ENCODE results near the gene MADCAM1. TPM values are rescaled to one million over a fixed set of nuclear protein-coding genes. Genes with fewer than 3 reads are reported as not detected.

Gene MADCAM1
- total and polyA plus RNA-seq, 10 donors: 3.0 to 33.6 (median 5.6) TPM

- intact Hi-C loops (cut with DNase I; ENCODE audit: low total_unique reads): no loop called here
- peaks cover 0 to 67% (median 50%) of the 10 kb centered on the region in 6 donors for H3K36me3 ChIP-seq
- peak in 1 of 3 donors; percentile 23 for TF ChIP-seq POLR2AphosphoS5 (IDR thresholded peaks at IDR 0.05)
- TF ChIP-seq, protein P1, sequence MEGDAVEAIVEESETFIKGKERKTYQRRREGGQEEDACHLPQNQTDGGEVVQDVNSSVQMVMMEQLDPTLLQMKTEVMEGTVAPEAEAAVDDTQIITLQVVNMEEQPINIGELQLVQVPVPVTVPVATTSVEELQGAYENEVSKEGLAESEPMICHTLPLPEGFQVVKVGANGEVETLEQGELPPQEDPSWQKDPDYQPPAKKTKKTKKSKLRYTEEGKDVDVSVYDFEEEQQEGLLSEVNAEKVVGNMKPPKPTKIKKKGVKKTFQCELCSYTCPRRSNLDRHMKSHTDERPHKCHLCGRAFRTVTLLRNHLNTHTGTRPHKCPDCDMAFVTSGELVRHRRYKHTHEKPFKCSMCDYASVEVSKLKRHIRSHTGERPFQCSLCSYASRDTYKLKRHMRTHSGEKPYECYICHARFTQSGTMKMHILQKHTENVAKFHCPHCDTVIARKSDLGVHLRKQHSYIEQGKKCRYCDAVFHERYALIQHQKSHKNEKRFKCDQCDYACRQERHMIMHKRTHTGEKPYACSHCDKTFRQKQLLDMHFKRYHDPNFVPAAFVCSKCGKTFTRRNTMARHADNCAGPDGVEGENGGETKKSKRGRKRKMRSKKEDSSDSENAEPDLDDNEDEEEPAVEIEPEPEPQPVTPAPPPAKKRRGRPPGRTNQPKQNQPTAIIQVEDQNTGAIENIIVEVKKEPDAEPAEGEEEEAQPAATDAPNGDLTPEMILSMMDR (IDR thresholded peaks at IDR 0.05 in 8 of 11, conservative IDR thresholded peaks at IDR 0.05 in 3 of 11): no peak
- TF ChIP-seq POLR2A (IDR thresholded peaks at IDR 0.05): no peak
- H3K4me3 ChIP-seq: no peak overlapping the region
- no peak for DNase-seq
- H3K27ac ChIP-seq: no peak overlapping the region
- H3K27me3 ChIP-seq (replicated peaks in 1 of 7): peaks cover 0 to 6% (median 0%) of the 10 kb centered on the region in 7 donors
- no peaks in the 10 kb centered on the region for H3K9me3 ChIP-seq
- 89 to 94% (median 93%) methylated on average over 51 of the region's 51 CpGs for WGBS, 5 donors
- peaks cover 0 to 42% (median 18%) of the 10 kb centered on the region in 6 donors for H3K4me1 ChIP-seq
Observed at GRCh38 chr19:540867-541637, 44.8 kb downstream of the MADCAM1 start.

GRCh38 chr19:541699-542098, 45.4 kb downstream of the MADCAM1 start:
- peaks cover 0 to 61% (median 44%) of the 10 kb centered on the region in 6 donors for H3K36me3 ChIP-seq
- no peak for TF ChIP-seq POLR2AphosphoS5 (IDR thresholded peaks at IDR 0.05)
- TF ChIP-seq, protein P1 (IDR thresholded peaks at IDR 0.05 in 8 of 11, conservative IDR thresholded peaks at IDR 0.05 in 3 of 11): no peak
- no peak for TF ChIP-seq POLR2A (IDR thresholded peaks at IDR 0.05)
- WGBS, 5 donors: 88 to 95% (median 92%) methylated on average over 15 to 26 of the region's 26 CpGs
- no peak overlapping the region for H3K4me3 ChIP-seq
- H3K27me3 ChIP-seq (replicated peaks in 1 of 7): peaks cover 0 to 8% (median 0%) of the 10 kb centered on the region in 7 donors
- DNase-seq: no peak
- no peaks in the 10 kb centered on the region for H3K9me3 ChIP-seq
- intact Hi-C loops (cut with DNase I; ENCODE audit: low total_unique reads): no loop called here
- H3K4me1 ChIP-seq: peaks cover 0 to 36% (median 15%) of the 10 kb centered on the region in 6 donors
- no peak overlapping the region for H3K27ac ChIP-seq

DNA sequence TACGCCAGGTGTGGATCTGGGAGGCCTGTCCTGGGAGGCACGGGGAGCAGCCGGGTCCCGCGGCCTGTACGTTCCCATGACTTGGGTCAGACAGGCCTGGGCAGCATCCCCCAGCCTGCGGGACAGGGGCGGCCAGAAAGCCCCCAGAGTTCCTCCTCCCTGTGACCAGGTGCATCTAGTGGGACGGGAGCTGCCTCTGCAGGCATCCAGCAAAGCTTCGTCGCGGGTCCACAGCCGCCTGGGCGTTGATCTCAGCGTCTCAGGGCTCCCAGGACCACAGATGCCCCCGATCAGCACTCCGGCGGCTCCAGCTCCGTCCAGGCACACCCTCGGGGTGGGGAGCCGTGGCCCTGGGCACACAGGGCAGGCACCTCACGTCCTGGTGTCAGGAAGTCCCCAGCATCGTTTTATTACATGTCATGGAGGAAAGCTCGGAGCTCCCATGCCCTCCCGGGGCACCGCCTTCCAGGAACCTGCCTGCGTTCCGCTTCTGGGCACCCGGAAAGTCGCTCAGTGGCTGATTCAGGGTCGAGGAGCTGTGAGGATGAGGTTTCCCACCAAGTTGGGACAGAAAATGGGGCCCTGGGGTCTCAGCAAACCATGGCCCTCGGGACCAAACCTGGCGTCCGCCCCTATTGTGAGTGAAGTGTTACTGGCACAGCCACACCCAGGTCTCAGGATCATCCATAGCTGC, 46.0 kb downstream of the MADCAM1 start:
- TF ChIP-seq, protein P1 (IDR thresholded peaks at IDR 0.05 in 8 of 11, conservative IDR thresholded peaks at IDR 0.05 in 3 of 11): no peak
- TF ChIP-seq POLR2A (IDR thresholded peaks at IDR 0.05) (no peak), POLR2AphosphoS5 (IDR thresholded peaks at IDR 0.05) (peak in 2 of 3 donors; percentile 27 to 44)
- H3K4me1 ChIP-seq: peaks cover 0 to 32% (median 11%) of the 10 kb centered on the region in 6 donors
- peaks cover 0 to 55% (median 39%) of the 10 kb centered on the region in 6 donors for H3K36me3 ChIP-seq
- peaks cover 0 to 14% (median 0%) of the 10 kb centered on the region in 7 donors for H3K27me3 ChIP-seq (replicated peaks in 1 of 7)
- 87 to 94% (median 88%) methylated on average over 16 to 34 of the region's 34 CpGs for WGBS, 5 donors
- no peaks in the 10 kb centered on the region for H3K9me3 ChIP-seq
- H3K27ac ChIP-seq: no peak overlapping the region
- intact Hi-C loops (cut with DNase I; ENCODE audit: low total_unique reads): no loop called here
- no peak overlapping the region for H3K4me3 ChIP-seq
- no peak for DNase-seq

All from spleen (tissue), 11 donors.